ENCODE results near the gene ATP6V1C2. TPM values are rescaled to one million over a fixed set of nuclear protein-coding genes. Genes with fewer than 3 reads are reported as not detected.
"Not testable (repeated sequence)": the region's sequence is repeated elsewhere in the genome, so short reads cannot be mapped to it uniquely, and the experiment has no call there.

ATP6V1C2 gene
- polyA plus RNA-seq, 2 of the 4 experiments (the other 2 are of a cell fraction): 0.08 to 0.14 TPM

DNA sequence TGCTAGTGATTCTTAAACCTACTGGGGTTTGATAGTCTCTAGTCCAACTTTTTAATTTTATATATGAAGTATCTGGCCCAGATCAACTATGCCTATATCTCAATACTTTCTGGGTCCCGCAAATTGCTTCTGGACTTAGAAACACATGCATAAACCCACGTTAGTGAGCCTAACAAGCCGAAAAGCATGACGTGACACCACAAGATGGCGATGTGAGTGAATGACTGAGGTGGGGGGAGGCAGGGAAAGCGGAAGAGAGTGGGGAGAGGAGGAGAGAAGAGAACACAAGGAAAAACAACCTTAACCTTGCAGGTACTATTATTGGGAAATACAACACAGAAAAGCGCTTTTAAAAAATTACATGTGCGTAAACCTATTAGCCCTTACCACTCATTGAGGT, 77.4 kb downstream of the ATP6V1C2 start:
- Histone ChIP-seq H3K4me3 (no peak overlapping the region), H3K4me1 (no peaks in the 10 kb centered on the region), H3K4me2 (no peak overlapping the region), H3K9me3 (no peaks in the 10 kb centered on the region), H3K27ac (no peak overlapping the region)
- ATAC-seq (peak in 1 of 2 experiments; percentile 69; a peak in 3 of 6 replicates), DNase-seq (ENCODE audit: low read depth in 1 of 2, low spot score in 1 of 2) (peak in 1 of 2 experiments; percentile 40), FAIRE-seq (no peak)
- 86% methylated on average over 8 of the region's 8 CpGs for WGBS (ENCODE audit: missing lambda C conversion rate)
- 0 out of 5 replicates have a peak, but pooled peaks of 1 of the 2 experiments have one; percentile 3 for TF ChIP-seq RAD21 (conservative IDR thresholded peaks at IDR 0.05 in 1 of 2, IDR thresholded peaks at IDR 0.05 in 1 of 2)
- TF ChIP-seq, protein P1, sequence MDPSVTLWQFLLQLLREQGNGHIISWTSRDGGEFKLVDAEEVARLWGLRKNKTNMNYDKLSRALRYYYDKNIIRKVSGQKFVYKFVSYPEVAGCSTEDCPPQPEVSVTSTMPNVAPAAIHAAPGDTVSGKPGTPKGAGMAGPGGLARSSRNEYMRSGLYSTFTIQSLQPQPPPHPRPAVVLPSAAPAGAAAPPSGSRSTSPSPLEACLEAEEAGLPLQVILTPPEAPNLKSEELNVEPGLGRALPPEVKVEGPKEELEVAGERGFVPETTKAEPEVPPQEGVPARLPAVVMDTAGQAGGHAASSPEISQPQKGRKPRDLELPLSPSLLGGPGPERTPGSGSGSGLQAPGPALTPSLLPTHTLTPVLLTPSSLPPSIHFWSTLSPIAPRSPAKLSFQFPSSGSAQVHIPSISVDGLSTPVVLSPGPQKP (IDR thresholded peaks at IDR 0.05; ENCODE audit: low read depth, low read length): no peak
- TF ChIP-seq CHD4 (IDR thresholded peaks at IDR 0.05; ENCODE audit: borderline replicate concordance): no peak
- no peak for TF ChIP-seq EP300 (IDR thresholded peaks at IDR 0.05)
- peak; percentile 32; the same call in 2 of the 3 replicates for TF ChIP-seq CTCF (IDR thresholded peaks at IDR 0.05)
- CTCF ChIA-PET: interaction anchor here (0.6 to 1.7 kb wide), 7 partner anchors 13 to 344 kb away, joined by 3 to 6 read pairs (median 4); a partner anchor contains a TSS
- POLR2A ChIA-PET: no interaction called here

DNA sequence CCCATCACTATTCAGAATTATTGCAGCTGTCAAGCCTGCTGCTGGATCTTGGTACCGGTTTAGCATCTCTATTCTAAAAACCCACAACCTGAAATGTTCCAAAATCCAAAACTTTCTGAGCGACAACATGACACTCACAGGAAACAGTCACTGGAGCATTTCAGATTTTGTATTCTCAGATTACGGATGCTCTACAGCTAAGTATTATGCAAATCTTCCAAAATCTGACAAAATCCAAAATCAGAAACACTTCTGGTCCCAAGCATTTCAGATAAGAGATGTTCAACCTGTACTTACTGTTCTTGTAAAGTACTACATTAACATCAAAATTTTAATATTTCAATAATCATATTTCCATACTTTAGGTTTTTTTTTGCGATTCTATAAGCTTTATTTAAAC, 78.7 kb downstream of the ATP6V1C2 start:
- no peak overlapping the region for H3K4me3 ChIP-seq
- no peak overlapping the region for H3K27ac ChIP-seq
- no peak for TF ChIP-seq ZSCAN20 (CRISPR knock-in tag; IDR thresholded peaks at IDR 0.05)
- TF ChIP-seq RFX5 (IDR thresholded peaks at IDR 0.05): no peak
- no peak for TF ChIP-seq FOXS1 (CRISPR knock-in tag; IDR thresholded peaks at IDR 0.05)
- TF ChIP-seq RARB (CRISPR knock-in tag; IDR thresholded peaks at IDR 0.05): no peak
- no peak for DNase-seq (ENCODE audit: low read depth in 1 of 2, low spot score in 1 of 2)
- no peak overlapping the region for H3K4me2 ChIP-seq
- H3K4me1 ChIP-seq: no peaks in the 10 kb centered on the region
- POLR2A ChIA-PET: no interaction called here
- no peaks in the 10 kb centered on the region for H3K9me3 ChIP-seq
- CTCF ChIA-PET: interaction anchor here (1.8 to 3.1 kb wide), 2 partner anchors 9 to 18 kb away, joined by 4 to 14 read pairs; no protein-coding TSS in a partner anchor
- peak; percentile 59 for FAIRE-seq
- WGBS (ENCODE audit: missing lambda C conversion rate): 92% methylated on average over 4 of the region's 4 CpGs
- ATAC-seq: no peak

GRCh38 chr2:10802657-10803056, 81.2 kb downstream of the ATP6V1C2 start:
- WGBS (ENCODE audit: missing lambda C conversion rate): 93% methylated on average over 8 of the region's 8 CpGs
- CTCF ChIA-PET: interaction anchor here (1.3 to 3.1 kb wide), 2 partner anchors 9 to 11 kb away, joined by 3 to 14 read pairs; no protein-coding TSS in a partner anchor
- TF ChIP-seq EHF (CRISPR knock-in tag; IDR thresholded peaks at IDR 0.05) (no peak), MAFK (IDR thresholded peaks at IDR 0.05; ENCODE audit: partially characterized antibody) (no peak), HDAC2 (IDR thresholded peaks at IDR 0.05) (no peak), RAD21 (conservative IDR thresholded peaks at IDR 0.05 in 1 of 2, IDR thresholded peaks at IDR 0.05 in 1 of 2) (no peak)
- TF ChIP-seq, protein P2, sequence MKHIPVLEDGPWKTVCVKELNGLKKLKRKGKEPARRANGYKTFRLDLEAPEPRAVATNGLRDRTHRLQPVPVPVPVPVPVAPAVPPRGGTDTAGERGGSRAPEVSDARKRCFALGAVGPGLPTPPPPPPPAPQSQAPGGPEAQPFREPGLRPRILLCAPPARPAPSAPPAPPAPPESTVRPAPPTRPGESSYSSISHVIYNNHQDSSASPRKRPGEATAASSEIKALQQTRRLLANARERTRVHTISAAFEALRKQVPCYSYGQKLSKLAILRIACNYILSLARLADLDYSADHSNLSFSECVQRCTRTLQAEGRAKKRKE (CRISPR knock-in tag; IDR thresholded peaks at IDR 0.05; ENCODE audit: low read depth): no peak
- ATAC-seq: no peak; a peak in 1 of 6 replicates
- no peak for DNase-seq (ENCODE audit: low read depth in 1 of 2, low spot score in 1 of 2)
- Histone ChIP-seq H3K4me1 (0 out of 3 replicates have a peak, but pooled peaks cover 2% of the 10 kb centered on the region), H3K9me3 (no peaks in the 10 kb centered on the region), H3K4me2 (no peak overlapping the region), H3K4me3 (no peak overlapping the region), H3K27ac (no peak overlapping the region)
- POLR2A ChIA-PET: no interaction called here
- no peak for FAIRE-seq

GRCh38 chr2:10805990-10806389, 84.6 kb downstream of the ATP6V1C2 start:
- POLR2A ChIA-PET; ATAC-seq; H3K4me2 ChIP-seq; H3K9me3 ChIP-seq; H3K27ac ChIP-seq; FAIRE-seq; DNase-seq (ENCODE audit: low read depth in 1 of 2, low spot score in 1 of 2); CTCF ChIA-PET; H3K4me3 ChIP-seq: not testable (repeated sequence)
- peaks cover 15% of the 10 kb centered on the region for H3K4me1 ChIP-seq
- 83% methylated on average over 6 of the region's 6 CpGs for WGBS (ENCODE audit: missing lambda C conversion rate)
